Activated CD8-positive, alpha-beta T cell treated with anti-CD3 and anti-CD28 coated beads for 36 hours (primary cell): ENCODE data around the gene THAP8. TPM values are rescaled to one million over a fixed set of nuclear protein-coding genes. Genes with fewer than 3 reads are reported as not detected.

Experiments used
- ATAC-seq: fragments of 200-7000 bp; cut with Tn5 transposase; one replicate; pipeline ENCODE4 v1.10.0; 2021; ENCODE audit warnings: mild to moderate bottlenecking, moderate library complexity
- CTCF ChIA-PET: fragments of 350-600 bp; sonication (Branson Sonifier 250); formaldehyde crosslinking; loops from one replicate; lab custom pipeline; 2021; ENCODE audit warnings: antibody characterized with exemption; lab: Charles Lee
- POLR2A ChIA-PET: fragments of 350-600 bp; sonication (Branson Sonifier 250); formaldehyde crosslinking; loops from one replicate; lab custom pipeline; 2021; ENCODE audit warnings: antibody characterized with exemption; lab: Charles Lee
- DNase-seq: peaks from one replicate; pipeline ENCODE4 v3.0.0-alpha.2; 2020
- H3K27ac Mint-ChIP-seq: one replicate; pipeline ENCODE4 v1.8.0; 2021; ENCODE audit warnings: mild to moderate bottlenecking, mixed read lengths
- H3K27me3 Mint-ChIP-seq: one replicate; pipeline ENCODE4 v1.8.0; 2021; ENCODE audit warnings: mixed read lengths
- H3K36me3 Mint-ChIP-seq: one replicate; pipeline ENCODE4 v1.8.0; 2021; ENCODE audit warnings: low read depth, mixed read lengths
- H3K4me1 Mint-ChIP-seq: one replicate; pipeline ENCODE4 v1.8.0; 2021; ENCODE audit warnings: low read depth, mixed read lengths
- H3K4me3 Mint-ChIP-seq: one replicate; pipeline ENCODE4 v1.8.0; 2021; ENCODE audit warnings: mild to moderate bottlenecking, moderate library complexity, mixed read lengths
- H3K9me3 Mint-ChIP-seq: one replicate; pipeline ENCODE4 v1.8.0; 2021; ENCODE audit warnings: mixed read lengths
- CTCF ChIP-seq: fragments of 200-600 bp; IDR thresholded peaks from one replicate; pipeline ENCODE4 v1.8.0; 2022; ENCODE audit warnings: antibody characterized with exemption, mild to moderate bottlenecking
- intact Hi-C: fragments of 100-400 bp; cut with micrococcal nuclease; formaldehyde crosslinking; loops from one replicate; pipeline ENCODE4 v1.10.0; 2022
- total RNA-seq, 2 experiments: library from RNA; stranded (reverse); gene quantifications; one replicate each; pipeline ENCODE4 v1.2.3, GENCODE V29; 2021

The THAP8 gene
- total RNA-seq, 2 experiments from 2014 or later, result 3.4 to 3.7 TPM

DNA sequence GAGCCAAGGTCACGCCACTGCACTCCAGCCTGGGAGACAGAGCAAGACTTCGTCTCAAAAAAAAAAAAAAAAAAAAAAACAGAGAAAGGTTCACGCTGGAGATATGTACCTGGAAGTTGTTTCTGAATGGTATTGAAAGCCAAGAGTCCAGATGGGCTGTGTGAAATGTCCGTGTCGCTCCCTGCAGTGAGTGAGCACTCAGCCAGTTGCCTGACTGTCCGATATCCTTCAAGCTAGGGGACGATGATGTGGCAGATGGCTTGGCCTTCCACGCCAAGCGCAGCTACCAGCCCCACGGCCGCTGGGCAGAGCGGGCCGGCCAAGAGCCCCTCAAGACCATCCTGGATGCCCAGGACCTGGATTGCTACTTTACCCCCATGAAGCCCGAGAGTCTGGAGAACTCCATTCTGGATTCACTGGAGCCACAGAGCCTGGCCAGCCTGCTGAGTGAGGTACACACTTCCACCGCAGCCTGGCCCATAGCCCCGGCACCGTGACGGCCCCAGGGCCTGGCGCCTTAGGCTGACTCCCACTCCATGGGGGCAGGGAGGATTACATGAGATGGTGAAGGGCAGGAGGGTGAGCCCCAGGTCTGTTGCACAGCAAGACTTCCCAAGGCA lies 45.2 kb upstream of the THAP8 start:
- ChIA-PET POLR2A (interaction anchor here (0.6 to 1.0 kb wide), 2 partner anchors 8 to 116 kb away, joined by 3 read pairs; no protein-coding TSS in a partner anchor), CTCF (no interaction called here)

GRCh38 chr19:36097036-36097435 lies 43.0 kb upstream of the THAP8 start:
- no peaks in the 10 kb centered on the region for H3K27me3 Mint-ChIP-seq
- H3K9me3 Mint-ChIP-seq, result no peaks in the 10 kb centered on the region
- CTCF ChIA-PET, result no interaction called here
- TF ChIP-seq CTCF, result no peak
- intact Hi-C loops, result no loop called here
- peaks cover 31% of the 10 kb centered on the region for H3K36me3 Mint-ChIP-seq
- no peak overlapping the region for H3K4me3 Mint-ChIP-seq
- POLR2A ChIA-PET, result interaction anchor here (1.8 kb wide), 1 partner anchor 10 kb away, joined by 4 read pairs; no protein-coding TSS in a partner anchor
- ATAC-seq (no peak), DNase-seq (no peak)
- H3K4me1 Mint-ChIP-seq, result peaks cover 17% of the 10 kb centered on the region
- H3K27ac Mint-ChIP-seq, result no peak overlapping the region

More for the DNA sequence above, 45.2 kb upstream of the THAP8 start:
- Mint-ChIP-seq H3K9me3 (no peaks in the 10 kb centered on the region), H3K27me3 (no peaks in the 10 kb centered on the region), H3K4me1 (no peaks in the 10 kb centered on the region), H3K4me3 (no peak overlapping the region), H3K36me3 (peaks cover 25% of the 10 kb centered on the region), H3K27ac (no peak overlapping the region)
- no peak for TF ChIP-seq CTCF
- DNase-seq (no peak), ATAC-seq (no peak)
- intact Hi-C loops, result no loop called here

- Mint-ChIP-seq H3K9me3 (no peaks in the 10 kb centered on the region), H3K27ac (peak overlapping the region; percentile 81), H3K4me3 (no peak overlapping the region), H3K4me1 (peaks cover 20% of the 10 kb centered on the region), H3K27me3 (no peaks in the 10 kb centered on the region), H3K36me3 (peaks cover 46% of the 10 kb centered on the region)
- ATAC-seq (no peak), DNase-seq (no peak)
- CTCF ChIA-PET, result interaction anchor here (1.2 to 1.3 kb wide), 2 partner anchors 14 to 33 kb away, joined by 3 to 4 read pairs; no protein-coding TSS in a partner anchor
- POLR2A ChIA-PET, result interaction anchor here (1.3 to 1.7 kb wide), 2 partner anchors 10 to 21 kb away, joined by 5 to 6 read pairs; partner anchors contain the start of gene POLR2I
- intact Hi-C loops, result no loop called here
- TF ChIP-seq CTCF, result no peak
These were observed 39.6 kb upstream of the THAP8 start for GRCh38 chr19:36093687-36094086.

DNA sequence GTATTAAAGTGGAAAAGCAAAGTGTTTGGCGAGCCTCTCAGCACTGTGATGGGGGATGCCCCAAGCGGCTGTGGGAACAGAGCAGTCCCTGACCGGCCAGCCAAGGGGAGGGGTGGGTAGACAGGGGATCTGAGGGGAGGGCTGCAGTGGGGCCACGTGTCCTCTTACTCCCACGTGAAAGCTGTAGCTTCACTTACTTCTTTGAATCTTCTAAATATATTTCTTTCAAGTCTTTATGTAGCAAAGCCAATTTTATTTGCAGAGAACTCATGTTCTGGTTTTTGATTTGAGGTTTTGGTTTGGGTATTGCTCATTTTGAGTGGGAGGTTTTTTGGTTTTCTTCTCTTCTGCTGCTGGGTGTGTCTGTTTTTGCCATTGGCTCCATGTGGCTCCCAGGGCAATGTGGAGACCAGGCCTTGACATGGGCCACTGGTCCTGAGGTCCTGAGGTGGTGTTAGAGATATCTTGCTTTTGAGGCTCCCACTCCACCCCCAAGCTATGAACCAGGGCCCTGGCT lies 39.1 kb upstream of the THAP8 start:
- Mint-ChIP-seq H3K9me3 (no peaks in the 10 kb centered on the region), H3K4me1 (peaks cover 20% of the 10 kb centered on the region), H3K36me3 (peaks cover 45% of the 10 kb centered on the region), H3K27me3 (no peaks in the 10 kb centered on the region), H3K27ac (peak overlapping the region; percentile 81), H3K4me3 (no peak overlapping the region)
- DNase-seq, result peak; percentile 64
- ChIA-PET CTCF (interaction anchor here (1.3 kb wide), 1 partner anchor 32 kb away, joined by 4 read pairs; no protein-coding TSS in a partner anchor), POLR2A (interaction anchor here (0.6 to 1.7 kb wide), 3 partner anchors 11 to 76 kb away, joined by 3 to 6 read pairs (median 5); partner anchors contain the start of gene POLR2I)
- intact Hi-C loops, result no loop called here
- ATAC-seq, result peak; percentile 91
- TF ChIP-seq CTCF, result no peak

- CTCF ChIA-PET, result no interaction called here
- no peak overlapping the region for H3K4me3 Mint-ChIP-seq
- intact Hi-C loops, result no loop called here
- no peaks in the 10 kb centered on the region for H3K27me3 Mint-ChIP-seq
- no peaks in the 10 kb centered on the region for H3K9me3 Mint-ChIP-seq
- TF ChIP-seq CTCF, result no peak
- POLR2A ChIA-PET, result no interaction called here
- peak; percentile 6 for ATAC-seq
- peaks cover 20% of the 10 kb centered on the region for H3K4me1 Mint-ChIP-seq
- H3K27ac Mint-ChIP-seq, result peak overlapping the region; percentile 81
- H3K36me3 Mint-ChIP-seq, result peaks cover 49% of the 10 kb centered on the region
- no peak for DNase-seq
These were observed 38.5 kb upstream of the THAP8 start for GRCh38 chr19:36092566-36092965.
